ENCODE measurements around the gene MEIS1. TPM values are rescaled to one million over a fixed set of nuclear protein-coding genes. Genes with fewer than 3 reads are reported as not detected.

Gene MEIS1
- total RNA-seq, 1 experiment from 2014 or later = 6.2 TPM

DNA sequence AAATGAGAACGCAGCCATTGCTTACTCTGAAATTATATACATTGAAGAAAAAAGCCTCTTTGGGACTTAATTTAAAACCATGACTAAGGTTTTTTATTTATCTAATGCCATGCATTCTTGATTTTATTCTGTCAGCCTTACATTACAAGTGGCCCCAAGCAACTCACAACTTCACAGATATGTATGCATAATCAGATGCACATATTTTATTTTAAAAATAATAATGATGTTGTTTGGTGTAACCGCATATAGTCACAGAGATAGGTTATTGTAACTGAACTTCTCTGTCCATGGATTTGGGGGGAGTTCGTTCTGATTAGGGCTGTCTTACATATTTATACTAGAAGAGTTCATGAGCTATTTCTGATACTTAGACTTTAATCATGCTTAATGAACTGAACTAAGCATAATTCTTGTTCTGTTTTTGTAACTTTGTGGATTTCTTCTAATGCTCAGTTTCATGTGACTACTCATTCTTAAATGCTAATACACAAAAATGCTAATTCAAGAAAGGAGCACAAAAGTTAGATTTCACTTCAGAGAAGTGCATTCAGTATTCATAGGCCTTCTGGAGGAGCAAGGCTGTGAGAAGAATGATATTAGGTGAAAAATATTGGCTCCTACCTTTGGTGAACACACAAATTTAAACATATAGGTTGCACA lies 26.2 kb downstream of the MEIS1 start:
- H3K4me1 ChIP-seq (replicated peaks) = no peaks in the 10 kb centered on the region
- no peak overlapping the region for H3K4me3 ChIP-seq
- H3K27ac ChIP-seq = no peak overlapping the region
- no peaks in the 10 kb centered on the region for H3K27me3 ChIP-seq (replicated peaks)
- H3K9me3 ChIP-seq (replicated peaks) = no peaks in the 10 kb centered on the region
- DNase-seq (ENCODE audit: low read depth in 1 of 2, low spot score in 2 of 2) = no peak
- peaks cover 8% of the 10 kb centered on the region; the same call in 1 of the 2 replicates for H3K36me3 ChIP-seq

DNA sequence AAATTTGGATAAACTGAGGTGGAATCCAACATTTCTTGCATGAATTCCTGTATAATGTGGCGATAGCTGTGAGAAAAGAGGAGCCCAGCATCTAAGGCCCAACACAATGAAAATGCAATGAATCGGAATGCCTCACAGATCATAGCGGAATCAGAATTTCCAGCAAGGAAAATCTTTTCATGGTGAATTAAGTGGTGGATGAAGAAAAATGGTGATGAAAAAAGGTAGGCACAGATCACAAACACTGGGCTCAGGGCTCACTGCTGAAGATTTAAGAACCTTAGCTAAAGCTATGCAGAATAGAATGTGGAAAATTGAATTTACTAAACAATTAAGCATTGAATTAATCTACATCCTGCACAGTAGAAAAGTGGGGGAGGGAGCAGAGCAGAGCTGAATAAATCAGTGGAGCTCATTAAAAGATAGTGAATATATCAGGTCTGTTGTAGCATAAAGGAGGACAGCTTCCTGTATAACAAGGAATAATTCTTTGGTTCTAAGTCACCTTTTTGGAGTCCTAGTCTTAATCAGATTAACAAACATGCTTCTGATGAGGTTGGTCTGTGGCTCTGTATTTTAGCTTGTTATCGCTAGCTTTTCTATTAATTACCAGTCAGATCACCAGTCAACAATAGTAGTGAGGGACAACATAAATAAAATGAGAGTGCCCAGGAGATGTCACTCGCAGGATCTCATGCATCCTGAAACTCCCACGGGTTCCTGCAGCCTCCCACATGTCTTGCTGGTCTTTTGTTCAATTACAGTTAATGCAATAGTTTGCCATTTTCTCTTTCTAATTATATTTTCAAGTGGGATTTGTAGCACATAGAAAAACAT lies 27.0 kb downstream of the MEIS1 start:
- no peaks in the 10 kb centered on the region for H3K9me3 ChIP-seq (replicated peaks)
- H3K27ac ChIP-seq = no peak overlapping the region
- H3K4me3 ChIP-seq = no peak overlapping the region
- no peaks in the 10 kb centered on the region for H3K27me3 ChIP-seq (replicated peaks)
- peaks cover 8% of the 10 kb centered on the region; the same call in 1 of the 2 replicates for H3K36me3 ChIP-seq
- no peak for DNase-seq (ENCODE audit: low read depth in 1 of 2, low spot score in 2 of 2)
- no peaks in the 10 kb centered on the region for H3K4me1 ChIP-seq (replicated peaks)

DNA sequence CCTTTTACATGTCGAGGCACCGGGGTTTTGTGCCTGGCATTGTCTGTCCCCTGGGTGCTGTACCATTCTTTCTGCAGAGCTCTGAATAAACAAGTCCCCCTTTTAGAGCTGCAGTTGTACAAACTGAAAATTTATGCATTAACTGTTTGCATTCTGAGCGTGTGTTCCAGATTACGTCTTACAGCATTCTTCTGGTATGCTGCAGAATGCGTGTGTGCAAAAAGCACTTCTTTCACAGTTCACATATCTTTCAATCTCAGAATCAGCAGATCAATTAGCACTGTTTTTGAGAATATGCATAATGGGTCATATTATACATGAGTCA lies 27.5 kb downstream of the MEIS1 start:
- H3K4me1 ChIP-seq (replicated peaks) = no peaks in the 10 kb centered on the region
- H3K27me3 ChIP-seq (replicated peaks) = no peaks in the 10 kb centered on the region
- DNase-seq (ENCODE audit: low read depth in 1 of 2, low spot score in 2 of 2) = no peak
- H3K4me3 ChIP-seq = no peak overlapping the region
- no peaks in the 10 kb centered on the region for H3K9me3 ChIP-seq (replicated peaks)
- H3K27ac ChIP-seq = no peak overlapping the region
- H3K36me3 ChIP-seq = peaks cover 8% of the 10 kb centered on the region; the same call in 1 of the 2 replicates

DNA sequence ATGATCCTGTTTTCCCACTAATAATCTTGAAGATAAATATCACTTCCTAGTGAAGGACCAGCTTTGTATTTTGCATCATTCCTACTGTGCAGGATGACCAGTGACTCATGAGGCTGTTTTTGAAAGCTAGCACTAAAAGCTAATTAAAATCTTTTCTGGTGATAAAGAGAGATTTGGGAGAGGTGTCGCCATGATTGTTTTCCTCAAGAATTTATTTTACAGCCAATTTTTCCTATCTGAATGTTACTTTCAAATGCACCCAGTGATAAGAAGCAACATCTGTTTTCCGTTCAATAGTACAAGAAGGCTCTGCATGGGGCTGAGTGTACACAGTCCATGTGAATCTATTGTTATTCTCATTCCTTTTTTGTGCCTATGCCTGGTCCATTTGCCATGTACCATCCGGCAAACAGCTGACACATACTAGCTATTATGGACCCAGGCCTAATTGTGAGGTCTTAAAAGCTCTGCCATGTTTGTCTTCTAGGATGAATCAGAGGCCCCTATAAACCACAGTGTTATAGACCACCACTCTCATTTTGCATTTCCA lies 28.4 kb downstream of the MEIS1 start:
- no peaks in the 10 kb centered on the region for H3K4me1 ChIP-seq (replicated peaks)
- no peak overlapping the region for H3K27ac ChIP-seq
- H3K36me3 ChIP-seq = 0 out of 2 replicates have a peak, but pooled peaks cover 8% of the 10 kb centered on the region
- DNase-seq (ENCODE audit: low read depth in 1 of 2, low spot score in 2 of 2) = no peak
- H3K4me3 ChIP-seq = no peak overlapping the region
- no peaks in the 10 kb centered on the region for H3K9me3 ChIP-seq (replicated peaks)
- H3K27me3 ChIP-seq (replicated peaks) = no peaks in the 10 kb centered on the region

DNA sequence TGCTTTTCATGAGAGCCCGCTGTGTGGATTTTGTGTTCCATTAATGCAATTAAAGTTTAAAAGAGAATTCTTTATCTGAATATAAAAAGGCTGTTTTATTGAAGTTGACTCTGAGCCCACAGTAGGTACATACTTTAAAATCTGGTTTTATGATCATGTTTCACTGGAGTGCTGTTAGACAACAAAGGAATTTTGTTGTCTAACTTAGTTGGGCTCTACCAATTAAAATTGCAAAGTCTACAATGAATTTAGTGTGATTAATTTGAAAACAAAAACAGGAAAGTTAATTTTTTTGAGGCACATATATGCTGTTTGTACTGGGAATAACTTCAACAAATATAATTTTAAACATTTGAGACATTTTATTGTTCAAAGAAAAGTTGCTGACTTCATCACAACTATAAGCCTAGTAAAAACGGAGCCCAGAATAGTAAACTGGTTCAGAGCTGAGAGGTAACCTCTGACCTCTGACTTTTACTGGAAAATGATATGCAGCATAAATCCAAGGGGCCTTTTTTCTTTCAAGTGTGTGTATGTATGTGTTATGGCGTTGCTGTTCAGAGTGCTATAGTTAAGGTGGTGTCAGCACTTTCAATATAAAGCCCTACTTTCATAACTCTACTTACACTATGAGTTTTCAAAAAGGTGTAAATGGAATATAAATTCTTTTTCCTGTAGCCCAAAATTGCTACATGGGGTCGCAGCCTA lies 30.2 kb downstream of the MEIS1 start:
- no peaks in the 10 kb centered on the region for H3K9me3 ChIP-seq (replicated peaks)
- no peak for DNase-seq (ENCODE audit: low read depth in 1 of 2, low spot score in 2 of 2)
- H3K27me3 ChIP-seq (replicated peaks) = no peaks in the 10 kb centered on the region
- H3K4me3 ChIP-seq = no peak overlapping the region
- no peaks in the 10 kb centered on the region for H3K4me1 ChIP-seq (replicated peaks)
- no peak overlapping the region for H3K27ac ChIP-seq
- H3K36me3 ChIP-seq = 0 out of 2 replicates have a peak, but pooled peaks cover 8% of the 10 kb centered on the region

DNA sequence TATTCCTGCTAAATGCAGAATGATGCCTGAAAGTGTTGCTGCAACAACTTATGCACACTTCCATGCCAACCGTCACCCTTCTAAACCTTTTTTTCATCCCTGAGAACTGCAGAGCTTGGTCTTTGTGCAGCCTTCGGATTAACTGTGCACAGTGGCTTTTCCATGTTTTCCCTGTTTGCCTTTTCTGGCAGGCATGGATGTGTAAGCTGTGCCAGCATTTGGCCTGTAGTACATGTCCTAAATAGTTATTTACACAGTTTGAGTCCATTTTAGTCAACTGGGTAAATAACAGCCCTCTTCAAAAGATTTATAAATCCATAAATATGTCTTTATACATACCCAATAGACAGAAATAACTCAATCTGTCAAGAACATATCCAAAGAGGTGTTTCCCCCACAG lies 31.5 kb downstream of the MEIS1 start:
- no peak overlapping the region for H3K27ac ChIP-seq
- DNase-seq (ENCODE audit: low read depth in 1 of 2, low spot score in 2 of 2) = no peak
- 0 out of 2 replicates have a peak, but pooled peaks cover 8% of the 10 kb centered on the region for H3K36me3 ChIP-seq
- H3K9me3 ChIP-seq (replicated peaks) = no peaks in the 10 kb centered on the region
- H3K4me1 ChIP-seq (replicated peaks) = no peaks in the 10 kb centered on the region
- H3K4me3 ChIP-seq = no peak overlapping the region
- H3K27me3 ChIP-seq (replicated peaks) = no peaks in the 10 kb centered on the region

DNA sequence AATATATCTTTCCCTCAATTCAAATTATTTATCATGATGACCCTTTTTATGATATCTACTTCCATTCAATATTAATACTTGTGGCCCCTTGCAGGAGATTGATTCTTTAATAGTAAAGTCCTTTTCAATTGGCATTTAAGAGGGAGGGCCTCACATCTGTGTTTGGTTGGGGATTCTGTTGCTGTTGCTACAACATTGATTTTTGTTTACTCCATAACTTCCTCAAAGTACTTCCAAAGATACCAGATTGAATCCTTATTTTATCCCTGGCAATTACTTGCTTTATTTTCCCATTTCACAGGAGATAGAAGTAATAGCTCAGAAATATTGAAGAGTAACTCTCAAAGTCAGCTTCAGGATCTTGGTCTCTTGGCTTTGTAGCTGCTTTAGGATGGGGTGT lies 32.8 kb downstream of the MEIS1 start:
- H3K4me3 ChIP-seq = no peak overlapping the region
- H3K9me3 ChIP-seq (replicated peaks) = no peaks in the 10 kb centered on the region
- DNase-seq (ENCODE audit: low read depth in 1 of 2, low spot score in 2 of 2) = no peak
- H3K4me1 ChIP-seq (replicated peaks) = no peaks in the 10 kb centered on the region
- no peak overlapping the region for H3K27ac ChIP-seq
- 0 out of 2 replicates have a peak, but pooled peaks cover 8% of the 10 kb centered on the region for H3K36me3 ChIP-seq
- H3K27me3 ChIP-seq (replicated peaks) = no peaks in the 10 kb centered on the region

DNA sequence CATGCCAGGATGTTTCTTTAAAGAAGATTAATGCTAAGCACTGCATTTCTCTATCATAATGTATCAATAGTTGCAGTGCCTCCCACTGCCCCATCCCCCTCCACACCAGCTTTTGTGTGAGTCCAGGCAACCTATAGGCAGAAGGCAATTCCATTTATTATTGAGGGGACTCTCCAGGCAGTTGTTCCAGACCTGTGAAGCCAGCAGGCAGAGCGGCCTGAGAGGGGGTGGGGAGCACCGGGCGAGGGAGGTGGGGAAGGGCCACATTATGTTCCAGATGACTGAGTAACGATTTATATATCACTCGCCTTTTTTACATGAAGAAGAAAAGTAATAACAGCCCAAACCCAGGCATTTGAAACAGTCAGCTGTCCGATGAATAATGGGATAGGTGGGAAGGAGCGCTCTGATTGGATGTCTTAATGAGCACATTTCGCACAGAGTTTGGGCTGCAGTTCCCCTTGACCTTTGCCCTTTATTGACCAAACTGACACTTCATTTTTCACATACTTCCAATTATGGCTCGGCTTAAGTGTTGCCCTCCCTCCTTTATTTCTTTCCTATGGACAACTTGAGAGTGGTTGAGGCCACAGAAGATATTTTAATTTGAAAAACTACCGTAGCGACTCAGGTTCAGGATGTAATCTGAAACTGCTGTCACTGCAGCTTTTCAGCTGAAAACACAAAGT lies 34.4 kb downstream of the MEIS1 start:
- Histone ChIP-seq H3K9me3 (replicated peaks) (no peaks in the 10 kb centered on the region), H3K27ac (no peak overlapping the region), H3K36me3 (0 out of 2 replicates have a peak, but pooled peaks cover 7% of the 10 kb centered on the region), H3K27me3 (replicated peaks) (no peaks in the 10 kb centered on the region), H3K4me1 (replicated peaks) (no peaks in the 10 kb centered on the region), H3K4me3 (no peak overlapping the region)
- no peak for DNase-seq (ENCODE audit: low read depth in 1 of 2, low spot score in 2 of 2)

DNA sequence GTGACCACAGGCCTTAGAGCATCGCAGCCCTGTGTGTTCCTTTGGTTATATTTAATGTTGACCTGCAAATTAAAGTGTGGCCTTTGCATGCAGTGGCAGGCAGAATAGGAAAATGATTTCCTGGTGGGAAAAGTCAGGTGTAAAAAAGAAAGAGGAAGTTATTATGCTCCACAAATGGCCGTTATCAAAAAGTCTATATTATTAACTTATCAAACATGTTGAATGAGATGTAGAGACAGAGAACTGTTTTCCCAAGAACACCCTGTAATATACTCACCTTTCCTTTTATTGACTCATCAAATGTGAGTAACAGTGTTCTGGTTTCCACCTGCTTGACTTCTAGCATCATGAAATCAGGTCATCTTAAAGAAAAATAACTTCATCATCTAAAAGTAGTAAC lies 35.3 kb downstream of the MEIS1 start:
- Histone ChIP-seq H3K9me3 (replicated peaks) (no peaks in the 10 kb centered on the region), H3K27ac (no peak overlapping the region)
- no peak for DNase-seq (ENCODE audit: low read depth in 1 of 2, low spot score in 2 of 2)

DNA sequence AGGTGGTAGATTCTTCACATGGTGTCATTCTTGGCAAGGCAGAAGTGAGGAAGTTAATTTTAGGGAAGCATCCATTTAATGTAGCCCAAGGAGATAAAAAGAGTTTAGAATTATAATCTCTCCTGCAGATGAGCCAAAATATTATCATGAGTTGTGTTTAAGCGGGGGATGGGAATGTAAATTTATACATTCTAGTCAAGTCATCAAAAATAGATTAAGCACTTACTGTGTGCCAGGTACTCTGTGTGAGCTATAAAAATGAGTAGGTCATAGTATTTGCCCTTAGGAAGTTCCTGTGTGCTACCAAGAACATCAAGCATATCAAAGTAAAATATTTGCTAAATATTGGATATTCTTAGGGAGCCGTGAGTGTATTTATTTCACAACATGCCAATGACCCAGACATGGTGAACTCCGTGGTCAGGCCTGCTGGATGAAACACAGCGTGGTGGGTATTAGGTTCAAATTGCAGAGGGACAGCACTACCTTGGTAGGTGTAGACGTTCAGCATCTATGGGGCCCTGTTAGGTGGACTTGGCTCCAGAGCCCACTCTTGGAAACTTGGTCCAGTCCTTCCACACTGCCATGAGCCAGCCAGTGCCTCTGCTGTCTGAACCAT lies 37.4 kb downstream of the MEIS1 start:
- no peak overlapping the region for H3K27ac ChIP-seq
- no peaks in the 10 kb centered on the region for H3K36me3 ChIP-seq
- H3K9me3 ChIP-seq (replicated peaks) = no peaks in the 10 kb centered on the region
- H3K27me3 ChIP-seq (replicated peaks) = no peaks in the 10 kb centered on the region
- H3K4me1 ChIP-seq (replicated peaks) = no peaks in the 10 kb centered on the region
- DNase-seq (ENCODE audit: low read depth in 1 of 2, low spot score in 2 of 2) = no peak
- no peak overlapping the region for H3K4me3 ChIP-seq

More for the DNA sequence above, 35.3 kb downstream of the MEIS1 start:
- H3K27me3 ChIP-seq (replicated peaks) = no peaks in the 10 kb centered on the region
- H3K36me3 ChIP-seq = no peaks in the 10 kb centered on the region
- H3K4me1 ChIP-seq (replicated peaks) = no peaks in the 10 kb centered on the region
- no peak overlapping the region for H3K4me3 ChIP-seq

DNA sequence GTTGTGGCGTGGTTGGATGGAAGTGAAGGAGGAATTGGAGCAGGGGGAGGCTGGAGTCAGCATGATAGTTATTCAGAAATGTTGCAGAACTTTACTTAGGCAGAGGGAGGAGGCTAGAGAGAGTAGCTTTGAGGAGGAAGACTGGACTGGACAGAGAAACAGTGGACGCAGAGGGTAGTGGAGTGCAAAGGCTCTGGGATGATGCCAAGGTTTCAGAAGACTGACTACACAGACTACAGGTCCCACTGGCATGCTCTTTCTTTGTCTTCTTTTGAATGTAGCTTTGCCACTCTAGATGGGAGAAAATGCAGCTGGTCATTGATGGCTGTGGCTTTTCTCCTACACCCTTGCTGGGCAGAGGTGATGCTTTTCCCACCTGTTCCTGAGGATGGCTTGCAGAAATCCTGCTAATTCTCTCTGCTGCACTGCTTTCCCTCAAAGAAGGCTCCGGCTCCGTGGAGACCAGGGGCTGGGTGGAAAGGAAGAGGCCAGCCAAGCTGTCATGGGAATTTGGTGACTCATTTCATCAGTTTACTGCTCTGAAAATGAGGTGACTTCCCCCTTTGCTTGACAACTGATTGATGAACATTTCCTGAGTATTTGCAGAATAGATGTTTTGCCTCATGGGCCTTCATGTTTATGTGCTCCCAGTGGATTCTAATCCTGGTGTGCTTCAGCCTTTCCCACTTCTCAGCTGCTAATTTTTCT lies 42.4 kb downstream of the MEIS1 start:
- H3K36me3 ChIP-seq = peaks cover 4% of the 10 kb centered on the region; the same call in 1 of the 2 replicates
- DNase-seq (ENCODE audit: low read depth in 1 of 2, low spot score in 2 of 2) = no peak

DNA sequence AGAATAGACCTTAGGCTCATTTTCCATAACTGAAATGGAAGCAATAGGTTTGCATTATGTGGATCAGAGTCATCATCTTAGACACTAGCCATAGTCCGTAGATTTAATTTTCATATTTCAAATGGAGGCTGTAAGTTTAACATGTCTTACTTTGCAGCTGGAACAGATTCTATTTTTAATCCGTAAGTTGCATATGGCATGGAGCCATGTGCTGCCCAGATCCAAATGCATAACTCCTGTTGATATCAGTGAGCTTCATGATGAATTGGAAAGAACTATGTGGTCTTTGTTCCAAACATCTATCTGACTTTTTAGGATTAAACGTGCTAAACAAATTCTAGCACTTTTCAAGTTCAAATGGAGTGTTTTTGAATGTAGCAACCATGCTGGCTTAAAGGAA lies 43.4 kb downstream of the MEIS1 start:
- Histone ChIP-seq H3K4me3 (no peak overlapping the region), H3K27ac (no peak overlapping the region), H3K9me3 (replicated peaks) (no peaks in the 10 kb centered on the region), H3K36me3 (peaks cover 4% of the 10 kb centered on the region; the same call in 1 of the 2 replicates), H3K4me1 (replicated peaks) (peaks cover 7% of the 10 kb centered on the region), H3K27me3 (replicated peaks) (no peaks in the 10 kb centered on the region)
- no peak for DNase-seq (ENCODE audit: low read depth in 1 of 2, low spot score in 2 of 2)

More for the DNA sequence above, 42.4 kb downstream of the MEIS1 start:
- no peak overlapping the region for H3K27ac ChIP-seq
- no peaks in the 10 kb centered on the region for H3K9me3 ChIP-seq (replicated peaks)
- no peaks in the 10 kb centered on the region for H3K27me3 ChIP-seq (replicated peaks)
- peaks cover 7% of the 10 kb centered on the region for H3K4me1 ChIP-seq (replicated peaks)
- H3K4me3 ChIP-seq = no peak overlapping the region

Measured in SJSA1 (cell line).